SU-DHL-6 (cell line): Measurements from ENCODE around the gene FLT3LG.

ENCODE experiments used
- CTCF ChIP-seq: fragments of 200-600 bp; sonication (generic); IDR thresholded peaks from one replicate; pipeline ENCODE4 v1.5.1; 2017; ENCODE audit warnings: antibody characterized with exemption, mild to moderate bottlenecking, low read length, moderate library complexity; ENCODE audit not compliant: insufficient read depth, poor library complexity, severe bottlenecking
- EZH2phosphoT487 ChIP-seq: fragments of 200-600 bp; sonication (generic), shearing (Covaris generic); conservative IDR thresholded peaks from 2 replicates; pipeline ENCODE4 v1.6.1; 2018; ENCODE audit warnings: mild to moderate bottlenecking, antibody characterized with exemption, low read length, moderate library complexity, mixed read lengths

GRCh38 chr19:49448432-49448786 is 25.6 kb upstream of the FLT3LG start:
- no peak for TF ChIP-seq CTCF
- TF ChIP-seq EZH2phosphoT487 = no peak
